Astrocyte (in vitro differentiated cells and primary cell): ENCODE data around the gene PCGF3.

Experiments
- EZH2 ChIP-seq: IDR thresholded peaks from 2 replicates; pipeline ENCODE4 v1.6.1; 2012; ENCODE audit warnings: mild to moderate bottlenecking, low read length, inconsistent platforms; ENCODE audit not compliant: insufficient read depth
- TF ChIP-seq, protein P1 (sequence below): IDR thresholded peaks from 2 replicates; pipeline ENCODE4 v1.5.1; 2011; ENCODE audit warnings: low read depth, mild to moderate bottlenecking, inconsistent platforms, low read length, moderate library complexity; ENCODE audit not compliant: insufficient read depth

DNA sequence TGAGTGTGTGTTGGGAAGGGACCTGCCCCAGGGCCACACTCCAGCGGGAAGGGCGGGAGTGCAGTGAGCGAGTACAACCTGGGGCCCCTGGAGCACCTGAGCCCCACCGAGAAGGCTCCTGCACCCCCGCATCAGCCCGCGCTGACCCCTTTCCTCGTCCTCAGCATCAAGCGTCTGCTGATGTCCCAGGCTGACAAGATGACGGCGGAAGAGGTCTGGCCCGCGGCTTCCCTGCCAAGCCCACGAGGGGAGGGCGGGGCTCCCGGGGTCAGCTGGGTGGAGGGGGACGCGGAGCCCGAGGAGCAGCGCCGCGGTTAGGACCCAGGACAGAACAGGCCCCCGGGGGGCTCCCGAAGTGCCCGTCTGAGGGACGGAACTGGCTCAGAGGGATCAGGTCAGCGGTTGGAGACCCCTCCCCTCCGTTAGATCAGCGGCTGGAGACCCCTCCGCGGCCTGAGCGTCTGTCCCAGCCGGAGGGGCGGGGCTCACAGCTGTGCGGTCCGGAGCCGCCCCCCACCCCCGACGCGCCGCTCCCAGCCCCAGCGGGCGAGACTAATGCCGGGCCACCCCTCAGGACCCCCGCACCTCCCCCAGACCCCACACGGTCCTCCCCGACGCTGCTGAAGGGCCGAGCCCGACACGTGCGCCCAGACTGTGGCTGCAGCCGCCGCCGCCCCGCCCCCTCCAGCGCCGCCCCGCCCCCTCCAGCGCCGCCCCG is 24.5 kb upstream of the PCGF3 start:
- TF ChIP-seq, protein P1, sequence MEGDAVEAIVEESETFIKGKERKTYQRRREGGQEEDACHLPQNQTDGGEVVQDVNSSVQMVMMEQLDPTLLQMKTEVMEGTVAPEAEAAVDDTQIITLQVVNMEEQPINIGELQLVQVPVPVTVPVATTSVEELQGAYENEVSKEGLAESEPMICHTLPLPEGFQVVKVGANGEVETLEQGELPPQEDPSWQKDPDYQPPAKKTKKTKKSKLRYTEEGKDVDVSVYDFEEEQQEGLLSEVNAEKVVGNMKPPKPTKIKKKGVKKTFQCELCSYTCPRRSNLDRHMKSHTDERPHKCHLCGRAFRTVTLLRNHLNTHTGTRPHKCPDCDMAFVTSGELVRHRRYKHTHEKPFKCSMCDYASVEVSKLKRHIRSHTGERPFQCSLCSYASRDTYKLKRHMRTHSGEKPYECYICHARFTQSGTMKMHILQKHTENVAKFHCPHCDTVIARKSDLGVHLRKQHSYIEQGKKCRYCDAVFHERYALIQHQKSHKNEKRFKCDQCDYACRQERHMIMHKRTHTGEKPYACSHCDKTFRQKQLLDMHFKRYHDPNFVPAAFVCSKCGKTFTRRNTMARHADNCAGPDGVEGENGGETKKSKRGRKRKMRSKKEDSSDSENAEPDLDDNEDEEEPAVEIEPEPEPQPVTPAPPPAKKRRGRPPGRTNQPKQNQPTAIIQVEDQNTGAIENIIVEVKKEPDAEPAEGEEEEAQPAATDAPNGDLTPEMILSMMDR, result no peak
- TF ChIP-seq EZH2, result no peak
